ENCODE results near the gene PDSS2.

PDSS2 gene

GRCh38 chr6:107230024-107230423, 229.3 kb downstream of the PDSS2 start:
- in situ Hi-C loops (cut with HindIII; ENCODE audit: low sequenced_read_pairs), result no loop called here
- no peak overlapping the region for H3K4me3 ChIP-seq (ENCODE audit: low read depth, low read length)
- no peak for TF ChIP-seq CTCF (IDR thresholded peaks at IDR 0.05; ENCODE audit: low read depth, low read length)
- DNase-seq (ENCODE audit: low read depth, low spot score), result no peak

- no peak for DNase-seq (ENCODE audit: low read depth, low spot score)
- in situ Hi-C loops (cut with HindIII; ENCODE audit: low sequenced_read_pairs), result no loop called here
- H3K4me3 ChIP-seq (ENCODE audit: low read depth, low read length), result no peak overlapping the region
- TF ChIP-seq CTCF (IDR thresholded peaks at IDR 0.05; ENCODE audit: low read depth, low read length), result no peak
Measured at GRCh38 chr6:107228754-107229153, 230.6 kb downstream of the PDSS2 start.

GRCh38 chr6:107221519-107221918, 237.8 kb downstream of the PDSS2 start:
- no peak for DNase-seq (ENCODE audit: low read depth, low spot score)
- in situ Hi-C loops (cut with HindIII; ENCODE audit: low sequenced_read_pairs), result no loop called here
- no peak for TF ChIP-seq CTCF (IDR thresholded peaks at IDR 0.05; ENCODE audit: low read depth, low read length)
- H3K4me3 ChIP-seq (ENCODE audit: low read depth, low read length), result no peak overlapping the region

GRCh38 chr6:107219851-107220250, 239.5 kb downstream of the PDSS2 start:
- no peak overlapping the region for H3K4me3 ChIP-seq (ENCODE audit: low read depth, low read length)
- no peak for DNase-seq (ENCODE audit: low read depth, low spot score)
- no peak for TF ChIP-seq CTCF (IDR thresholded peaks at IDR 0.05; ENCODE audit: low read depth, low read length)
- in situ Hi-C loops (cut with HindIII; ENCODE audit: low sequenced_read_pairs), result no loop called here

- DNase-seq (ENCODE audit: low read depth, low spot score), result no peak
- no peak overlapping the region for H3K4me3 ChIP-seq (ENCODE audit: low read depth, low read length)
- in situ Hi-C loops (cut with HindIII; ENCODE audit: low sequenced_read_pairs), result no loop called here
- TF ChIP-seq CTCF (IDR thresholded peaks at IDR 0.05; ENCODE audit: low read depth, low read length), result no peak
Measured at GRCh38 chr6:107218142-107218541, 241.2 kb downstream of the PDSS2 start.

- H3K4me3 ChIP-seq (ENCODE audit: low read depth, low read length), result no peak overlapping the region
- no peak for TF ChIP-seq CTCF (IDR thresholded peaks at IDR 0.05; ENCODE audit: low read depth, low read length)
- in situ Hi-C loops (cut with HindIII; ENCODE audit: low sequenced_read_pairs), result no loop called here
- no peak for DNase-seq (ENCODE audit: low read depth, low spot score)
Measured at GRCh38 chr6:107217248-107217647, 242.1 kb downstream of the PDSS2 start.

Data from astrocyte of the spinal cord (primary cell).